H1 (cell line): ENCODE data around the gene RPS25. TPM values are rescaled to one million over a fixed set of nuclear protein-coding genes. Genes with fewer than 3 reads are reported as not detected.

Source experiments
- CTCF ChIA-PET: fragments of 300-600 bp; sonication (Branson Sonifier 250); formaldehyde crosslinking; loops from one replicate; lab custom pipeline; 2021; ENCODE audit not compliant: partially characterized antibody; lab: Charles Lee
- POLR2A ChIA-PET: fragments of 300-600 bp; sonication (Branson Sonifier 250); formaldehyde crosslinking; loops from one replicate; lab custom pipeline; 2021; ENCODE audit warnings: inconsistent platforms; ENCODE audit not compliant: partially characterized antibody; lab: Charles Lee
- DNase-seq, 2 experiments: peaks; one replicate each; pipeline versions ENCODE4 v3.0.0 to v3.0.0-alpha.2; 2010 to 2022; ENCODE audit warnings: low spot score in 2 of 2, low read depth in 1 of 2, mixed read lengths in 1 of 2
- FAIRE-seq: peaks from 2 replicates; lab custom pipeline; 2011; peaks lifted over from hg19 to GRCh38; lab: Jason Lieb, UNC
- H2AFZ ChIP-seq: 2 replicates; pipeline ENCODE4 v1.8.1; 2012; ENCODE audit warnings: low read length, inconsistent platforms
- H2AK5ac ChIP-seq: 2 replicates; pipeline ENCODE4 v1.6.1; 2013; ENCODE audit warnings: low read depth, low read length
- H2BK120ac ChIP-seq: replicated peaks from 2 replicates; pipeline ENCODE3; 2013; ENCODE audit warnings: low read depth, low read length, inconsistent platforms
- H2BK12ac ChIP-seq: 2 replicates; pipeline ENCODE4 v1.6.1; 2013; ENCODE audit warnings: low read depth, low read length
- H2BK15ac ChIP-seq: 2 replicates; pipeline ENCODE4 v1.6.1; 2013; ENCODE audit warnings: low read length
- H2BK20ac ChIP-seq: 2 replicates; pipeline ENCODE4 v1.6.1; 2013; ENCODE audit warnings: low read length
- H2BK5ac ChIP-seq: 2 replicates; pipeline ENCODE4 v1.6.1; 2013; ENCODE audit warnings: low read depth, low read length
- H3K14ac ChIP-seq: 2 replicates; pipeline ENCODE4 v1.6.1; 2013; ENCODE audit warnings: inconsistent platforms; ENCODE audit not compliant: insufficient read length
- H3K18ac ChIP-seq: 2 replicates; pipeline ENCODE4 v1.6.1; 2013; ENCODE audit warnings: low read length; ENCODE audit errors: extremely low read depth
- H3K23ac ChIP-seq: 2 replicates; pipeline ENCODE4 v1.6.1; 2013; ENCODE audit warnings: inconsistent platforms; ENCODE audit not compliant: insufficient read length
- H3K23me2 ChIP-seq: 2 replicates; pipeline ENCODE4 v1.6.1; 2013; ENCODE audit warnings: low read depth, low read length
- H3K27ac ChIP-seq: 2 replicates; pipeline ENCODE4 v1.6.1; 2011; ENCODE audit warnings: low read depth, low read length, inconsistent platforms
- H3K27me3 ChIP-seq, 4 experiments: replicated peaks in 1 of 4; 1 replicate in 1 of 4; 2 replicates in 3 of 4; pipeline versions ENCODE4 v1.6.1 to v1.8.1; 2011 to 2013; ENCODE audit warnings: low read length in 3 of 4, mild to moderate bottlenecking in 3 of 4, inconsistent platforms in 2 of 4, mixed read lengths in 2 of 4, moderate library complexity in 1 of 4; ENCODE audit not compliant: control insufficient read depth in 3 of 4, insufficient read depth in 3 of 4; ENCODE audit errors: extremely low read depth in 1 of 4
- H3K36me3 ChIP-seq, 4 experiments: 2 replicates each; pipeline versions ENCODE4 v1.6.1 to v1.8.1; 2011 to 2013; ENCODE audit warnings: mild to moderate bottlenecking in 4 of 4, low read length in 3 of 4, moderate library complexity in 2 of 4, control low read depth in 1 of 4, inconsistent platforms in 1 of 4; ENCODE audit not compliant: insufficient read depth in 4 of 4, control insufficient read depth in 2 of 4
- H3K4ac ChIP-seq: replicated peaks from 2 replicates; pipeline ENCODE3; 2013; ENCODE audit warnings: low read length, low read depth, mixed read lengths, inconsistent platforms; ENCODE audit not compliant: insufficient read length
- H3K4me1 ChIP-seq, 4 experiments: replicated peaks in 1 of 4; 1 replicate in 1 of 4; 2 replicates in 3 of 4; pipeline versions ENCODE4 v1.6.1 to v1.8.1; 2011 to 2013; ENCODE audit warnings: low read length in 3 of 4, inconsistent platforms in 2 of 4, mixed read lengths in 1 of 4; ENCODE audit not compliant: insufficient read depth in 4 of 4, control insufficient read depth in 3 of 4
- H3K4me2 ChIP-seq, 2 experiments: 2 replicates each; pipeline versions ENCODE4 v1.6.1 to v1.8.1; 2011 to 2013; ENCODE audit warnings: low read depth in 2 of 2, low read length in 2 of 2, control low read depth in 1 of 2, inconsistent platforms in 1 of 2, mild to moderate bottlenecking in 1 of 2; ENCODE audit not compliant: insufficient read depth in 1 of 2
- H3K4me3 ChIP-seq, 4 experiments: fragments of 200-600, 300-600 bp in 1 of 4; sonication (generic), shearing (Covaris generic), sonication (Bioruptor Twin) in 1 of 4; 2 replicates each; pipeline versions ENCODE4 v1.5.1 to v1.8.1; 2011 to 2016; ENCODE audit warnings: low read length in 4 of 4, low read depth in 3 of 4, control low read depth in 2 of 4, inconsistent platforms in 2 of 4, mild to moderate bottlenecking in 2 of 4, mixed read lengths in 1 of 4, moderate library complexity in 1 of 4; ENCODE audit not compliant: insufficient read depth in 2 of 4; ENCODE audit errors: extremely low read depth in 1 of 4
- H3K56ac ChIP-seq: replicated peaks from 2 replicates; pipeline ENCODE3; 2013; ENCODE audit warnings: low read depth, mild to moderate bottlenecking, mixed read lengths, low read length, inconsistent platforms; ENCODE audit not compliant: insufficient read length
- H3K79me1 ChIP-seq: 2 replicates; pipeline ENCODE4 v1.6.1; 2013; ENCODE audit warnings: low read depth, low read length, control low read depth
- H3K79me2 ChIP-seq, 2 experiments: 2 replicates each; pipeline versions ENCODE4 v1.6.1 to v1.8.1; 2012 to 2013; ENCODE audit warnings: low read length in 2 of 2, mild to moderate bottlenecking in 2 of 2, inconsistent platforms in 1 of 2; ENCODE audit not compliant: insufficient read depth in 2 of 2, control insufficient read depth in 1 of 2
- H3K9ac ChIP-seq, 4 experiments: replicated peaks in 1 of 4; 1 replicate in 1 of 4; 2 replicates in 3 of 4; pipeline versions ENCODE4 v1.6.1 to v1.8.1; 2011 to 2013; ENCODE audit warnings: low read depth in 3 of 4, low read length in 3 of 4, control low read depth in 2 of 4, mild to moderate bottlenecking in 2 of 4, moderate library complexity in 2 of 4, inconsistent platforms in 1 of 4; ENCODE audit errors: extremely low read depth in 1 of 4
- H3K9me3 ChIP-seq, 2 experiments: 2 replicates each; pipeline versions ENCODE4 v1.6.1 to v1.8.1; 2012 to 2013; ENCODE audit warnings: mild to moderate bottlenecking in 2 of 2, moderate library complexity in 2 of 2, control low read depth in 1 of 2, inconsistent platforms in 1 of 2, low read depth in 1 of 2, low read length in 1 of 2, mixed read lengths in 1 of 2; ENCODE audit not compliant: insufficient read depth in 2 of 2
- H4K20me1 ChIP-seq, 2 experiments: replicated peaks in 1 of 2; 2 replicates each; pipeline versions ENCODE3 to v1.8.1; 2011 to 2013; ENCODE audit warnings: inconsistent platforms in 2 of 2, low read length in 2 of 2, mild to moderate bottlenecking in 1 of 2; ENCODE audit not compliant: insufficient read depth in 2 of 2, control insufficient read depth in 1 of 2
- H4K5ac ChIP-seq: 2 replicates; pipeline ENCODE4 v1.6.1; 2013; ENCODE audit warnings: low read length, low read depth, mixed read lengths, inconsistent platforms; ENCODE audit not compliant: insufficient read length
- H4K8ac ChIP-seq: 2 replicates; pipeline ENCODE4 v1.8.0; 2013; ENCODE audit warnings: mild to moderate bottlenecking, moderate library complexity, low read length, inconsistent platforms; ENCODE audit not compliant: insufficient read depth; ENCODE audit errors: extremely low read depth
- H4K91ac ChIP-seq: replicated peaks from 2 replicates; pipeline ENCODE3; 2013; ENCODE audit warnings: low read length, mixed read lengths, inconsistent platforms; ENCODE audit not compliant: insufficient read length
- KDM1A ChIP-seq: fragments of 200-600, 300-600 bp; sonication (generic); IDR thresholded peaks from 2 replicates; pipeline ENCODE4 v1.7.1; 2016; ENCODE audit warnings: mild to moderate bottlenecking, low read length, borderline replicate concordance
- KDM5A ChIP-seq: fragments of 200-600 bp; IDR thresholded peaks from 2 replicates; pipeline ENCODE4 v1.7.1; 2012; ENCODE audit warnings: mild to moderate bottlenecking, low read length, inconsistent platforms, mixed read lengths
- POLR2AphosphoS5 ChIP-seq: IDR thresholded peaks from 2 replicates; pipeline ENCODE4 v1.6.1; 2011; ENCODE audit warnings: low read depth, low read length
- TAF1 ChIP-seq: IDR thresholded peaks from 2 replicates; pipeline ENCODE4 v1.6.1; 2011; ENCODE audit warnings: mild to moderate bottlenecking, low read depth, low read length
- ZNF274 ChIP-seq: IDR thresholded peaks from 2 replicates; pipeline ENCODE4 v1.7.0; 2012; ENCODE audit warnings: low read length, borderline replicate concordance; ENCODE audit errors: extremely low read depth
- WGBS, 2 experiments: shearing (Covaris generic) in 1 of 2; methylation state at CpG; one replicate each; pipeline versions ENCODE4 v1.1.6 to v1.1.7; 2013 to 2015; ENCODE audit warnings: low lambda C conversion rate in 2 of 2, mixed read lengths in 2 of 2, inconsistent platforms in 1 of 2, low coverage in 1 of 2, missing lambda C conversion rate in 1 of 2; ENCODE audit not compliant: insufficient replicate concordance in 2 of 2, insufficient coverage in 1 of 2, insufficient read length in 1 of 2; ENCODE audit errors: extremely low coverage in 1 of 2, missing lambda C conversion rate in 1 of 2; 5-methylcytosine and 5-hydroxymethylcytosine counted together
- polyA plus RNA-seq, 7 experiments: library from polyadenylated mRNA; depleted of rRNA in 3 of 7; stranded (reverse) in 5 of 7; unstranded in 2 of 7; fragments of >200 nt in 5 of 7; fragments of 200-250 nt in 2 of 7; gene quantifications; 1 replicate in 5 of 7; 2 replicates in 1 of 7; 4 replicates in 1 of 7; pipeline versions ENCODE4 v1.2.1 to v1.2.3, GENCODE V29; 2011 to 2013; ENCODE audit warnings: missing spikeins in 2 of 7, mixed read lengths in 2 of 7
- total RNA-seq: library from RNA; stranded (reverse); fragmentation: NEBNext Ultra II Directional; extraction: Animal tissue kit (Norgen Biotek cat#: 25700); gene quantifications from 2 replicates; pipeline ENCODE4 v1.2.1, GENCODE V29; 2021
- TF ChIP-seq, protein P1 (sequence below), 3 experiments: IDR thresholded peaks; 1 replicate in 2 of 3; 2 replicates in 1 of 3; pipeline versions ENCODE4 v1.5.1 to v1.6.1; 2011; ENCODE audit warnings: low read length in 3 of 3, mild to moderate bottlenecking in 3 of 3, inconsistent platforms in 2 of 3, low read depth in 1 of 3, moderate library complexity in 1 of 3; ENCODE audit not compliant: insufficient read depth in 1 of 3; ENCODE audit errors: control extremely low read depth in 1 of 3

The RPS25 gene
- total and polyA plus RNA-seq, 2 of the 8 experiments (the other 6 are each of a cell fraction or from before 2014, with no cell fraction given) = 1,525 to 1,643 TPM

DNA sequence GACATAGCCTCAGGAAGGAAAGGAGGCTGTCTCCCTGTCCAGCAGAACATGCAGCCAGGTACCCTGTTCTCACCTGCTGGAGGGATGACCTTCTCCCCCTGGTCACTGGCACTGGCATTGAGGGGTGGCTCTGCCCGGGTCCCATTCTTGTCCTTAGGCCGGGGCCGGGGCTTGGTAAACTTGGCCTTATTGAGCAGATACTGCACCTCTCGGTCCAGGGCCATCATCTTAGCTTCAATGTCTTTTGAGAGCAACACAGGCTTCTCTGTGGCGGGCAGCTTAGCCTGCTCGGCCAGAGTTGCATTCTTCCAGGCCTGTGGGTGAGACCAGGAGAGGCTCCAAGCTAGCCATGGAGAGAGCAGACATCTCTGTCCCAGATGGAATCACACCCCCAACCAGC, 28.3 kb upstream of the RPS25 start:
- WGBS, 2 experiments = 90% methylated on average over 6 of the region's 6 CpGs; no CpG with 5 or more reads in 1 of the 2 experiments

More for the DNA sequence above, 28.3 kb upstream of the RPS25 start:
- Histone ChIP-seq H3K4me2 (no peak overlapping the region), H3K36me3 (peaks cover 35 to 59% (median 54%) of the 10 kb centered on the region in 4 experiments; a peak in 7 of 8 replicates), H2BK120ac (no peak overlapping the region), H3K9ac (no peak overlapping the region), H4K8ac (no peak overlapping the region), H3K27ac (no peak overlapping the region), H3K79me2 (no peaks in the 10 kb centered on the region), H2AK5ac (no peak overlapping the region), H2BK20ac (no peak overlapping the region), H3K14ac (no peak overlapping the region), H3K4me1 (peaks cover 0 to 3% (median 0%) of the 10 kb centered on the region in 4 experiments; a peak in 1 of 7 replicates), H3K23me2 (no peaks in the 10 kb centered on the region), H2BK15ac (no peak overlapping the region), H3K23ac (no peak overlapping the region), H3K27me3 (no peaks in the 10 kb centered on the region), H3K56ac (no peak overlapping the region), H4K91ac (no peak overlapping the region), H2AFZ (no peak overlapping the region), H3K4ac (no peak overlapping the region), H3K9me3 (no peaks in the 10 kb centered on the region), H4K20me1 (peaks cover 0 to 15% of the 10 kb centered on the region in 2 experiments), H2BK12ac (no peak overlapping the region), H3K79me1 (0 out of 2 replicates have a peak, but pooled peaks cover 1% of the 10 kb centered on the region), H3K18ac (no peak overlapping the region), H2BK5ac (no peak overlapping the region), H3K4me3 (no peak overlapping the region), H4K5ac (no peak overlapping the region)
- no peak for FAIRE-seq
- CTCF ChIA-PET = interaction anchor here (1.1 to 2.3 kb wide), 7 partner anchors 10 to 276 kb away, joined by 3 to 8 read pairs (median 5); partner anchors contain the start of genes RPS25 and TRAPPC4
- POLR2A ChIA-PET = interaction anchor here (1.0 to 5.7 kb wide), 8 partner anchors 8 to 243 kb away, joined by 3 to 45 read pairs (median 4); partner anchors contain the start of genes HYOU1 and VPS11
- TF ChIP-seq POLR2AphosphoS5 = no peak
- no peak for TF ChIP-seq KDM5A
- TF ChIP-seq, protein P1, sequence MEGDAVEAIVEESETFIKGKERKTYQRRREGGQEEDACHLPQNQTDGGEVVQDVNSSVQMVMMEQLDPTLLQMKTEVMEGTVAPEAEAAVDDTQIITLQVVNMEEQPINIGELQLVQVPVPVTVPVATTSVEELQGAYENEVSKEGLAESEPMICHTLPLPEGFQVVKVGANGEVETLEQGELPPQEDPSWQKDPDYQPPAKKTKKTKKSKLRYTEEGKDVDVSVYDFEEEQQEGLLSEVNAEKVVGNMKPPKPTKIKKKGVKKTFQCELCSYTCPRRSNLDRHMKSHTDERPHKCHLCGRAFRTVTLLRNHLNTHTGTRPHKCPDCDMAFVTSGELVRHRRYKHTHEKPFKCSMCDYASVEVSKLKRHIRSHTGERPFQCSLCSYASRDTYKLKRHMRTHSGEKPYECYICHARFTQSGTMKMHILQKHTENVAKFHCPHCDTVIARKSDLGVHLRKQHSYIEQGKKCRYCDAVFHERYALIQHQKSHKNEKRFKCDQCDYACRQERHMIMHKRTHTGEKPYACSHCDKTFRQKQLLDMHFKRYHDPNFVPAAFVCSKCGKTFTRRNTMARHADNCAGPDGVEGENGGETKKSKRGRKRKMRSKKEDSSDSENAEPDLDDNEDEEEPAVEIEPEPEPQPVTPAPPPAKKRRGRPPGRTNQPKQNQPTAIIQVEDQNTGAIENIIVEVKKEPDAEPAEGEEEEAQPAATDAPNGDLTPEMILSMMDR (IDR thresholded peaks at IDR 0.05; ENCODE audit: control extremely low read depth in 1 of 3, insufficient read depth in 1 of 3, low read depth in 1 of 3, low read length in 3 of 3) = no peak
- TF ChIP-seq KDM1A = no peak
- no peak for TF ChIP-seq ZNF274
- no peak for TF ChIP-seq TAF1
- DNase-seq = no peak
